NT2/D1 (cell line): ENCODE results near the gene HECW1.
"Not testable (repeated sequence)": the region's sequence is repeated elsewhere in the genome, so short reads cannot be mapped to it uniquely, and the experiment has no call there.

Source experiments
- DNase-seq: peaks from one replicate; pipeline ENCODE4 v3.0.0-alpha.2; 2011; ENCODE audit warnings: low read depth, low spot score
- H3K27me3 ChIP-seq: 2 replicates; pipeline ENCODE4 v1.6.0; 2011; ENCODE audit warnings: mild to moderate bottlenecking; ENCODE audit not compliant: insufficient read length, insufficient read depth
- H3K36me3 ChIP-seq: 2 replicates; pipeline ENCODE4 v1.6.1; 2011; ENCODE audit warnings: mild to moderate bottlenecking, low read length, mixed read lengths; ENCODE audit not compliant: insufficient read depth, insufficient read length
- H3K4me1 ChIP-seq: 2 replicates; pipeline ENCODE4 v1.5.1; 2011; ENCODE audit not compliant: insufficient read depth, insufficient read length
- H3K4me3 ChIP-seq: 2 replicates; pipeline ENCODE4 v1.5.1; 2011; ENCODE audit warnings: low read depth; ENCODE audit not compliant: insufficient read length
- H3K9ac ChIP-seq: 2 replicates; pipeline ENCODE4 v1.6.0; 2011; ENCODE audit warnings: low read depth; ENCODE audit not compliant: insufficient read length
- H3K9me3 ChIP-seq: 2 replicates; pipeline ENCODE4 v1.5.1; 2011; ENCODE audit warnings: mild to moderate bottlenecking, low read length; ENCODE audit not compliant: insufficient read depth
- SUZ12 ChIP-seq: IDR thresholded peaks from 2 replicates; pipeline ENCODE4 v1.6.1; 2011; ENCODE audit not compliant: insufficient read length, insufficient read depth; ENCODE audit errors: extremely low read depth
- YY1 ChIP-seq: IDR thresholded peaks from 2 replicates; pipeline ENCODE4 v1.6.1; 2011; ENCODE audit not compliant: insufficient read length, insufficient read depth
- ZNF274 ChIP-seq: IDR thresholded peaks from 2 replicates; pipeline ENCODE4 v1.6.1; 2011; ENCODE audit warnings: mild to moderate bottlenecking, low read depth, low read length

Gene HECW1

DNA sequence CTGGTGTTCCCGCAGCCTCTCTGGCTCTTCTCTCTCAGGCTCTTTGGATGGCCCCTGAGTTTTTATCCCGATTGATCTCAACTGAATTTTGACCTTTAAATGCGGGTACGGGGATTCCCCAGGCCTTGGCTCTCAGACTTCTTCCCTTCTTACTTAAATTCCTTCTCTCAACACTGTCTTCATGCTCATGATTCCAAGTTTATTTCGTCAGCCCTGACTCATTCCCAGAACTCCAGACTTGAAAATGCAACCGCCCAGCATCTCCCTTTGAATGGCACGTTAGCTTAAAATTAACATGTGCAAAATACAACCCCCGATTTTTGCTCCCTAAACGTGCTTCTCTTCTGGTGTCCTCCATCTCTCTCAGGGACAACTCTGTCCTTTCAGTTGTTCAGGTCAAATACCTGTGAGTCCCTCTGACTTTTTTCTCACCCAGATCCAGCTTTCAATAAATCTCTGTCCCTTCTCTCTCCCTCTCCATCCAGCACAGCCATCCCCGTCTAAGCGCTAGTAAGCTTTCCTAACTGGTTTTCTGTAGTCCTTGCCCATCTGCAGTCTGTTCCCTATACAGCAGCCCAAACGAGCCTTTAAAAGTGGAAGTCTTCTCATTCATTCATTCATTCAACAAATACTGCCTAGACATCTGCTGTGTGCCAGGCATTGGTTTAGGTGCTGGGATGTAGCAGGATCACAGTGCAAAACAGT, 7.1 kb downstream of the HECW1 start:
- no peak overlapping the region for H3K4me3 ChIP-seq
- H3K9ac ChIP-seq = no peak overlapping the region
- H3K36me3 ChIP-seq = no peaks in the 10 kb centered on the region
- peaks cover 17% of the 10 kb centered on the region for H3K27me3 ChIP-seq
- TF ChIP-seq ZNF274 (no peak), YY1 (no peak), SUZ12 (no peak)
- no peak for DNase-seq
- no peaks in the 10 kb centered on the region for H3K4me1 ChIP-seq
- no peaks in the 10 kb centered on the region for H3K9me3 ChIP-seq

DNA sequence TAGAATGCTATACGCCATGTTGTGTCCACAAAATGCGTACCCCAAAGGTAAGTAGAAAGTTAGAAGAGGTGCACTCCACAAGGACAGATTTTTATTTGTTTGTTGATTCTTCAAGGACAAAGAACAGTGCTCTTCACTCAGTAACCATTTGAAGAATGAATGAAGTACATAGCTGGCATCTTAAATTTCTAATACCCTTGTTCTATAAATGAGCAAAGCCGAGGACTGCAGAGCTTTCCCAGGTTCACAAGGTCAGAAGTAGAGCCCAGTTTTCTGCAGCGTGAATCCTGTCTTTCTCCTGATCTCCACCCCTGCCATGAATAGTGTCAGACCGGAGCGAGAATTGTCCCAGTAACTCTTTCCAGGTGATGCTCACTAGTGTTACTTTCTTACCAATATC, 9.5 kb downstream of the HECW1 start:
- Histone ChIP-seq H3K4me1 (no peaks in the 10 kb centered on the region), H3K9ac (no peak overlapping the region), H3K9me3 (no peaks in the 10 kb centered on the region), H3K4me3 (no peak overlapping the region), H3K36me3 (no peaks in the 10 kb centered on the region), H3K27me3 (no peaks in the 10 kb centered on the region)
- DNase-seq = no peak
- TF ChIP-seq YY1 = no peak
- no peak for TF ChIP-seq ZNF274
- no peak for TF ChIP-seq SUZ12

GRCh38 chr7:43123457-43123856, 11.0 kb downstream of the HECW1 start:
- Histone ChIP-seq H3K27me3 (no peaks in the 10 kb centered on the region), H3K9ac (no peak overlapping the region)
- TF ChIP-seq SUZ12 = no peak
- no peak for TF ChIP-seq ZNF274
- no peak for TF ChIP-seq YY1

DNA sequence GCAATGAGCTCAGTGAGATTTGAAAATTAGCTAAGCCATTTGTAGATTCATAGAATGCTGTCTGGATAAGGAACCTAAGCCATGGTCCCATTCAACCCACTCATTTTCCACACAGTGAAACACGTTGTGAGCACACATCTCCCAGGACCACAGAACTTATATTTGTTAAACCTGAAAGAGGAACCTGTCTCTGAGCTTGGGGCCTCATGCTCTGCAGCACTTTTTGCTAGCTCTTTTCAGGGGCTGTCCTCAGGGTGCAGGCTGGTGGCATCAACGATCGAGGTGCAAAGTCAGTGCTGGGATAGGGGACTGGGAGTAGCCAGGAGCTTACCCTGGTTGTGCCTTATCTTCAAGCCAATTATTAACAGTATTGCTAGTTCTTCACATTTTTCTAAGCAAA, 11.9 kb downstream of the HECW1 start:
- H3K4me3 ChIP-seq = no peak overlapping the region
- no peaks in the 10 kb centered on the region for H3K9me3 ChIP-seq
- H3K9ac ChIP-seq = no peak overlapping the region
- no peaks in the 10 kb centered on the region for H3K4me1 ChIP-seq
- no peak for DNase-seq
- TF ChIP-seq ZNF274 (no peak), SUZ12 (no peak), YY1 (no peak)
- no peaks in the 10 kb centered on the region for H3K27me3 ChIP-seq
- no peaks in the 10 kb centered on the region for H3K36me3 ChIP-seq

More at GRCh38 chr7:43123457-43123856, 11.0 kb downstream of the HECW1 start:
- Histone ChIP-seq H3K4me1 (no peaks in the 10 kb centered on the region), H3K9me3 (no peaks in the 10 kb centered on the region), H3K4me3 (no peak overlapping the region), H3K36me3 (no peaks in the 10 kb centered on the region)
- DNase-seq = no peak

DNA sequence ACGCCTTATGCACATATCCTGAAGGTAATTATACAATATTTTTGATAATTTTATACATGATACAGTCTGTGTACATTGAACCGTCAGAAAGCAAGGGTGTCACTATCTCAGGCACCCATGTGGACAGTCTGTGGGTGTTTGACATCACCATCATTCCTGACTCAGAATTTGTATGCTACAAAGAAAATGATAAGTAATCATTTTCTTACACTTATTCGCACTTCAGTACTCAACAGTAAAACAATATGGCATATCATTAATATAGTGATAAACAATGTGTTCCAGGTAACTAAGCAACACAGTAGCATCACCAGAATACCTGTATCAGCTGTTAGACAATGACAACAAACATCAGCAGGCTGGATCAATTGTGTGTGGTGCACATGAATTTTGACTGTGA, 17.9 kb downstream of the HECW1 start:
- no peaks in the 10 kb centered on the region for H3K36me3 ChIP-seq
- no peak overlapping the region for H3K4me3 ChIP-seq
- no peak for TF ChIP-seq ZNF274
- TF ChIP-seq SUZ12 = no peak
- TF ChIP-seq YY1 = no peak
- no peak for DNase-seq
- H3K9me3 ChIP-seq = no peaks in the 10 kb centered on the region
- no peaks in the 10 kb centered on the region for H3K4me1 ChIP-seq
- H3K27me3 ChIP-seq = no peaks in the 10 kb centered on the region
- H3K9ac ChIP-seq = no peak overlapping the region

- Histone ChIP-seq H3K4me3 (no peak overlapping the region), H3K9me3 (peaks cover 4% of the 10 kb centered on the region; the same call in 1 of the 2 replicates), H3K36me3 (no peaks in the 10 kb centered on the region), H3K4me1 (peaks cover 6% of the 10 kb centered on the region), H3K27me3 (no peaks in the 10 kb centered on the region), H3K9ac (no peak overlapping the region)
- TF ChIP-seq SUZ12 (no peak), ZNF274 (no peak), YY1 (no peak)
- no peak for DNase-seq
These were observed 22.7 kb downstream of the HECW1 start for GRCh38 chr7:43135129-43135528.

DNA sequence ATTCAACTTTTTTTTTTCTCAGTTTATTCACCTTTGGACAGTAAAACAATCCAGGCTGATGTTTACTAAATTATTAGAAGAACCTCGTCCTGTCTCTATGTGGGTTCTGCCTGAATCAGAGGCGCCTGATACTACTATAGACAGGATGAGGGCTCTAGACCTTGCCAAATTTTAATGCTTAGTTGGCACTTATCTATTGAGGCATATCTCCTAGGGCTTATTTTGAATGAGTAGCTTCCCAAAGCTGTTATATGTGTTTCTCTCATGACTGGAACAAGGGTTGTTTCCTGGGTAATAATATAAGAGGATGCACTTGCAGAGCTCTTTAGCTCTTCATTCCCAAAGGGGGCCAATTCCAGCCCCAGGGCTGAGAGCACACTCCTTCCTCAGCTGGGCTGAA, 23.6 kb downstream of the HECW1 start:
- Histone ChIP-seq H3K9me3 (peaks cover 9% of the 10 kb centered on the region; the same call in 1 of the 2 replicates), H3K9ac (no peak overlapping the region), H3K27me3 (no peaks in the 10 kb centered on the region), H3K4me1 (peaks cover 6% of the 10 kb centered on the region), H3K36me3 (no peaks in the 10 kb centered on the region), H3K4me3 (no peak overlapping the region)
- DNase-seq = no peak
- TF ChIP-seq SUZ12 (no peak), ZNF274 (no peak), YY1 (no peak)

DNA sequence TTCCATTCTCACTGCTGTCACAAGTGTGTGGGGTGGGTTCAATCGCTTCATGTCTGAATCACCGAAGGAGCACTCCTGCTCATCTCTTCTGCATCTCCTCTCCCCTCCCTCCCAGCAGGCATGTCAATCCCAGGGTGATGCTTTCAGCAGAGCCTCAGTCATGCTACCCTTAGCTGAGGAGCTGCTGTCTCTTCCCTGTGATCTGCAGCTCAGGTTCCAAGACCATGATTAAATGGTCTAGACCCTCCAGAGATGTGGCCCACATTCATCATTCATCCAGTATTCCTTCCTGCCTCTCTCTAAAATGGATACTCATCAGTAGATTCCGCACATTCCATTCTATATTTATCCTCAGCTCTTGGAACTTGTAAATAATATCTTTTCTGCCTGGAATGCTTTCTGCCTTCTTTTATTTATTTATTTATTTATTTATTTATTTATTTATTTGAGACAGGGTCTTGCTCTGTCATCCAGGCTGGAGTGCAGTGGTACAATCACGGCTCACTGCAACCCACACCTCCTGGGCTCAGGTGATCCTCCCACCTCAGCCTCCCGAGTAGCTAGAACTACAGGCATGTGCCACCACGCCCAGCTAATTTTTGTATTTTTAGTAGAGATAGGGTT, 24.8 kb downstream of the HECW1 start:
- not testable (repeated sequence) for H3K27me3 ChIP-seq, H3K36me3 ChIP-seq, DNase-seq, H3K9ac ChIP-seq, H3K9me3 ChIP-seq, H3K4me1 ChIP-seq, H3K4me3 ChIP-seq
